Calu3 (cell line): ENCODE measurements around the gene RFT1. TPM values are rescaled to one million over a fixed set of nuclear protein-coding genes. Genes with fewer than 3 reads are reported as not detected.

Experiments used
- BruUV-seq: library from RNA; stranded (reverse); fragments of 400-500 nt; replicated peaks from 2 replicates; lab custom pipeline; 2021; lab: Mats Ljungman, UMichigan
- CTCF ChIA-PET: fragments of 300-600 bp; sonication (Branson Sonifier 250); formaldehyde crosslinking; loops from one replicate; lab custom pipeline; 2022; ENCODE audit warnings: antibody characterized with exemption; lab: Charles Lee
- DNase-seq: peaks from one replicate; pipeline ENCODE4 v3.0.0; 2022
- H3K27ac Mint-ChIP-seq: one replicate; pipeline ENCODE4 v1.8.0; 2022; ENCODE audit warnings: mixed read lengths; ENCODE audit not compliant: unreplicated experiment
- H3K27me3 Mint-ChIP-seq: one replicate; pipeline ENCODE4 v1.8.0; 2022; ENCODE audit warnings: mixed read lengths; ENCODE audit not compliant: unreplicated experiment
- H3K36me3 Mint-ChIP-seq: one replicate; pipeline ENCODE4 v1.8.0; 2022; ENCODE audit warnings: mild to moderate bottlenecking, moderate library complexity, mixed read lengths; ENCODE audit not compliant: insufficient read depth, unreplicated experiment
- H3K4me1 Mint-ChIP-seq: one replicate; pipeline ENCODE4 v1.8.0; 2022; ENCODE audit warnings: mild to moderate bottlenecking, low read depth, mixed read lengths; ENCODE audit not compliant: unreplicated experiment
- H3K4me3 Mint-ChIP-seq: one replicate; pipeline ENCODE4 v1.8.0; 2022; ENCODE audit warnings: mild to moderate bottlenecking, low read depth, moderate library complexity, mixed read lengths; ENCODE audit not compliant: unreplicated experiment
- H3K9me3 Mint-ChIP-seq: one replicate; pipeline ENCODE4 v1.8.0; 2022; ENCODE audit warnings: low read depth, mixed read lengths; ENCODE audit not compliant: unreplicated experiment
- intact Hi-C: fragments of 100-400 bp; cut with micrococcal nuclease; formaldehyde crosslinking; loops from one replicate; pipeline ENCODE4 v1.10.0; 2022; ENCODE audit not compliant: unreplicated experiment
- total RNA-seq: library from RNA; stranded (reverse); gene quantifications from 2 replicates; pipeline ENCODE4 v1.2.3, GENCODE V29; 2022
- TF ChIP-seq, protein P1 (sequence below): fragments of 200-600 bp; IDR thresholded peaks from one replicate; pipeline ENCODE4 v1.8.0; 2022; ENCODE audit warnings: antibody characterized with exemption; ENCODE audit not compliant: unreplicated experiment

RFT1 gene
- total RNA-seq, 1 experiment from 2014 or later, result 35.0 TPM

DNA sequence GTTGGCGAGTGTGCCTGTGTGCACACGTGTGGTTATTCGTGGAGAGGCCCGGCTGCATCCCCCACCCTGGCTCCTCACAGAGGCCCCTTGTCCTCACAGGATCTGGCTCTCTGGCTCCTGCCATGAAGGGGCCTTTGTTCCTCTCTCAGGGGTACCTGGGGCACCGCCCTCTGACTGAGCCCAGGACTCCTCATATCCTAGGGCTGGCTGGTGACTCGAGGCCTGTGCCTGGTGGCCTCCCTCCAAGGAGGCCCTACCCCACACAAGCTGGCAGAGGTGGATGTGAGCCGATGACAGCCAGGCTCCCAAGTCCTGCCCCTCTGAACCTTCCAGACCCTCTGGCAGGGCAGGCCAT lies 40.8 kb upstream of the RFT1 start:
- BruUV-seq, result no TSS peak
- Mint-ChIP-seq H3K27me3 (no peaks in the 10 kb centered on the region), H3K4me1 (peaks cover 45% of the 10 kb centered on the region), H3K27ac (no peak overlapping the region), H3K36me3 (peaks cover 5% of the 10 kb centered on the region), H3K4me3 (no peak overlapping the region), H3K9me3 (no peaks in the 10 kb centered on the region)
- no peak for DNase-seq
- intact Hi-C loops, result no loop called here
- TF ChIP-seq, protein P1, sequence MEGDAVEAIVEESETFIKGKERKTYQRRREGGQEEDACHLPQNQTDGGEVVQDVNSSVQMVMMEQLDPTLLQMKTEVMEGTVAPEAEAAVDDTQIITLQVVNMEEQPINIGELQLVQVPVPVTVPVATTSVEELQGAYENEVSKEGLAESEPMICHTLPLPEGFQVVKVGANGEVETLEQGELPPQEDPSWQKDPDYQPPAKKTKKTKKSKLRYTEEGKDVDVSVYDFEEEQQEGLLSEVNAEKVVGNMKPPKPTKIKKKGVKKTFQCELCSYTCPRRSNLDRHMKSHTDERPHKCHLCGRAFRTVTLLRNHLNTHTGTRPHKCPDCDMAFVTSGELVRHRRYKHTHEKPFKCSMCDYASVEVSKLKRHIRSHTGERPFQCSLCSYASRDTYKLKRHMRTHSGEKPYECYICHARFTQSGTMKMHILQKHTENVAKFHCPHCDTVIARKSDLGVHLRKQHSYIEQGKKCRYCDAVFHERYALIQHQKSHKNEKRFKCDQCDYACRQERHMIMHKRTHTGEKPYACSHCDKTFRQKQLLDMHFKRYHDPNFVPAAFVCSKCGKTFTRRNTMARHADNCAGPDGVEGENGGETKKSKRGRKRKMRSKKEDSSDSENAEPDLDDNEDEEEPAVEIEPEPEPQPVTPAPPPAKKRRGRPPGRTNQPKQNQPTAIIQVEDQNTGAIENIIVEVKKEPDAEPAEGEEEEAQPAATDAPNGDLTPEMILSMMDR, result no peak
- CTCF ChIA-PET, result no interaction called here

DNA sequence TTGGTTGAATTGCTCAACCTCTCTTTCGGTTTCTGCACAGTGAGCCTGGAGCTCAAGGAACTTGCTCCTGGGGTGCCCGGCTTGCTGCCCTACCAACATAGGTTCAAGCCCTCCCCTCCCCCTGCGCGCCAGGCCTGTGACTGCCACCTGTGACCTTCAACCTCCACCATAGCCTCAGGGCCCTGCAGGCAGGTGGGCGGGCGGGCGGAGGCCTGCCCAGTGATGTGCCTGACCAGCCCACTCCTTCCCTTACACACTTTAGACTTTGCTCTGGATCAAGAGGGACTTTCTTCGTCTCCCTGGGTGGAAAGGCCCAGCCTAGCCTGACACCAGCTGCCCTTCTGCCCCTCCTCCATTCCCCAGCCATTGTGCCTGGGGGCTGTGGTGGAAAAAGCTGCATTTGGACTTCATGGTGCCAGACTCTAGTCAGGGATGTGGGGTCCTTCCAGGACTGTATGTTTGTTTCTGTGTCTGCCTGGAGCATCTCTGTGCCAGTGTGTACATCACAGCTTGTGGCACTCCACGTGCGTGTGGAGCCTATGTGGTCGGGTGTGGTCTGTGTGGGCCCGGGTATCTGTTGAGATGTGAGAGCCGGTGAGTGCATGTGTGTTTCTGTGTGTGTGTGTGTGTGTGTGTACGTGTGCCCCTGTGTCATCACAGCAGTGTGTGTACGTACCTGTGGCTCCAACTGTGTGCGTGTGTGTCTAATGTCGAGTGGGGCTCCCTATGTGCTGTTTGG lies 40.3 kb upstream of the RFT1 start:
- CTCF ChIA-PET, result no interaction called here
- intact Hi-C loops, result no loop called here
- Mint-ChIP-seq H3K4me3 (no peak overlapping the region), H3K27me3 (no peaks in the 10 kb centered on the region), H3K9me3 (no peaks in the 10 kb centered on the region), H3K36me3 (peaks cover 5% of the 10 kb centered on the region), H3K4me1 (peaks cover 41% of the 10 kb centered on the region), H3K27ac (no peak overlapping the region)
- TF ChIP-seq, protein P1, result no peak
- BruUV-seq, result no TSS peak
- no peak for DNase-seq

DNA sequence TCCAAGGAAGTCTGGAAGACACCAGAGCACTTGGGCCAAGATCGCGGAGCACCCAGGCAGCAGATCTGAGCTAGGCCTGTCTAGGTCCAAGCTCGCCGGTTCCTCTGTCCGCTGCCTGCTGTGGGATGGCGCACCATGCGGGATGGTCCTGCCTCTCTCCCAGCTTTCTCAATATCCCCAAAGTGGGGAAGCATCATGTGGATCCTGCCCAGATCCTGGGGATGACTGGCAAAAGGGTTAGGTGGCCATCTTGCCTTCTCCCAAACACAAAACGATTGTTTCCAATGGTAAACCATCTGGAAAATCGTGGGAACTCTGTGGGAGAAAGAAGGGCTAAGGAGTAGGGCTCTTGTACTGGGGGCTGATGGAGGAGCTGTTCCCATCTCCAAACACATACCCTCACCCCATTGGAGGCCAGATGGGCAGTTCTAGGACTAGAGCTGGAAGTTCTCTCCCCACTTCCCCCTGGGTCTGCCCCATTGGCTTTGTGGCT lies 39.6 kb upstream of the RFT1 start:
- no peaks in the 10 kb centered on the region for H3K9me3 Mint-ChIP-seq
- CTCF ChIA-PET, result no interaction called here
- H3K4me3 Mint-ChIP-seq, result no peak overlapping the region
- BruUV-seq, result no TSS peak
- peaks cover 37% of the 10 kb centered on the region for H3K4me1 Mint-ChIP-seq
- intact Hi-C loops, result no loop called here
- no peak for DNase-seq
- H3K27ac Mint-ChIP-seq, result no peak overlapping the region
- H3K36me3 Mint-ChIP-seq, result peaks cover 1% of the 10 kb centered on the region
- H3K27me3 Mint-ChIP-seq, result no peaks in the 10 kb centered on the region
- TF ChIP-seq, protein P1, result no peak

DNA sequence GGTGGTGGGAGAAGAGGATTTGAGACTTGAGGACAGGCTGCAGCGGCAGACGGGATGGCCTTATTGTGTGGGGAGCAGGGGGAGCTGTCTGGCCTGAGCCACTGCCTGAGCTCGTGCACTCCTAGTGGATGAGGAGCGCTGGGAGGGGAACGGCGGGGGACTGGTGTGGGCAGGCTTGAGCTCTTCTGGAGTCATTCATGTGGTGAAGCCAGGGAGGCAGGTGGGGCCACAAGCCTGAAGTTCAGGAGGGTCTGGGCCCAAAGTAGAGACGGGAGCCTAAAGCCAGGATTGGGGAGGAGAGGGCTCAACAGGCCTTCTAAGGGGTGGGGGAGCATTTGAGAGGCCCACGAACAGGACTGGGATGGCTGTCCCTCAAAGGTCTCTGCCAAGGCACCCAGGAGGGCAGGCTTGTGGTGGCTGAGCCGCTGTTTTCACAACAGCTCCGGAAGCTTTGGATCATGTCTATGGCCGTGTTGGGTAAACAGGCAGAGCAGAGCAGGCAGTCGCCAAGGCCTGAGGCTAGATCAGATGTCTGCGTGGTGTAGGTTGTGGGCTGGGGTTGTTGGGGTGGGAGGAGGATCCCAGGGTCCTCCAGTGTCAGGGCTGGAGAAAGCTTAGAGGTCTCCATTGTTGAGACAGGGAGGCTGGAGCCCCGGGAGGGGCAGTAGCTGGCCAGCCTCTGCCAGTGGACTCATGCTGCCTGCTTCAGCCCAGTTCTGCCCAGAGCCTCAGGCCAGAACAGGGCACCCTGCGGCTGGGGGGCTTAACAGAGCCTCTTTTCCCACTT lies 39.0 kb upstream of the RFT1 start:
- intact Hi-C loops, result no loop called here
- CTCF ChIA-PET, result no interaction called here

More for the DNA sequence above, 39.0 kb upstream of the RFT1 start:
- Mint-ChIP-seq H3K9me3 (no peaks in the 10 kb centered on the region), H3K36me3 (no peaks in the 10 kb centered on the region), H3K27me3 (no peaks in the 10 kb centered on the region), H3K27ac (no peak overlapping the region), H3K4me1 (peaks cover 37% of the 10 kb centered on the region), H3K4me3 (no peak overlapping the region)
- DNase-seq, result no peak
- TF ChIP-seq, protein P1, result no peak
- no TSS peak for BruUV-seq
